GM15510 (cell line): ENCODE data around the gene ATRAID.

ENCODE experiments used
- POLR2A ChIP-seq: IDR thresholded peaks from 3 replicates; pipeline ENCODE4 v1.6.1; 2011; ENCODE audit warnings: borderline replicate concordance; ENCODE audit not compliant: insufficient read length; ENCODE audit errors: extremely low read depth

ATRAID gene, protein sequence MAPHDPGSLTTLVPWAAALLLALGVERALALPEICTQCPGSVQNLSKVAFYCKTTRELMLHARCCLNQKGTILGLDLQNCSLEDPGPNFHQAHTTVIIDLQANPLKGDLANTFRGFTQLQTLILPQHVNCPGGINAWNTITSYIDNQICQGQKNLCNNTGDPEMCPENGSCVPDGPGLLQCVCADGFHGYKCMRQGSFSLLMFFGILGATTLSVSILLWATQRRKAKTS

DNA sequence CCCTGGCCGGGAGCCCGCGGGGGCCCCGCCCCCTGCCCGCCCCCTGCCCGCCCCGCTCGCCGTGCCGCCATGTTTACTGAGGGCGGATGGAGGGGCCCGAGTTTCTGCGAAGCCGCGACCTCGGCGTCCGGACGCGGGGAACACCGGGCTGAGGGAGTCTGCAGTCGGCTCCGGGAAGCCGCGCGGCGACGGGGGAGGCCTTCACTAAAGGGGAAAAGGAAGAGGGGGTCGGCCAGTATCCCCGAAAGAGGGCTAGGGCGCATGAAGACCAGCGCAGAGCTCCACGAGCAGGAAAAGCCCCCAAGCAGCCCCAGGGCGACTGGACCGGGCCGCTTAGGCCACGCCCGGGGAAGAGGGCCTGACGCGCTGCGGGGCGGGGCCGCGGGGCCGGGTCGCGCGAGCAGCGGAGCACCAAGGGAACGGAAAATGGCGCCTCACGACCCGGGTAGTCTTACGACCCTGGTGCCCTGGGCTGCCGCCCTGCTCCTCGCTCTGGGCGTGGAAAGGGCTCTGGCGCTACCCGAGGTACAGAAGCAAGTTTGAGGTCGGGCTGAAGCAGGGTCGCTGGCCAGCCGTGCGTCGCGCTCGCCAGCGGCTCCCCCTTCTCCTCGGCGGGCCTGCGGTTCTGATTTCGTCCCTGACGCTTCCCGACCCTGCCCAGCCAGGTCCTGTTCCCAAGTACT is at the start of gene ATRAID, which contains the start of gene SLC5A6:
TSS of gene ATRAID (plus strand) at position 99 of the 683 bp plus-strand sequence. CDS start at position 427, 328 bp downstream.
TSS of gene SLC5A6 (minus strand) at position 326 of the 683 bp plus-strand sequence. CDS start 4,618 bp downstream, outside the sequence.
- peak; percentile 92 for TF ChIP-seq POLR2A

DNA sequence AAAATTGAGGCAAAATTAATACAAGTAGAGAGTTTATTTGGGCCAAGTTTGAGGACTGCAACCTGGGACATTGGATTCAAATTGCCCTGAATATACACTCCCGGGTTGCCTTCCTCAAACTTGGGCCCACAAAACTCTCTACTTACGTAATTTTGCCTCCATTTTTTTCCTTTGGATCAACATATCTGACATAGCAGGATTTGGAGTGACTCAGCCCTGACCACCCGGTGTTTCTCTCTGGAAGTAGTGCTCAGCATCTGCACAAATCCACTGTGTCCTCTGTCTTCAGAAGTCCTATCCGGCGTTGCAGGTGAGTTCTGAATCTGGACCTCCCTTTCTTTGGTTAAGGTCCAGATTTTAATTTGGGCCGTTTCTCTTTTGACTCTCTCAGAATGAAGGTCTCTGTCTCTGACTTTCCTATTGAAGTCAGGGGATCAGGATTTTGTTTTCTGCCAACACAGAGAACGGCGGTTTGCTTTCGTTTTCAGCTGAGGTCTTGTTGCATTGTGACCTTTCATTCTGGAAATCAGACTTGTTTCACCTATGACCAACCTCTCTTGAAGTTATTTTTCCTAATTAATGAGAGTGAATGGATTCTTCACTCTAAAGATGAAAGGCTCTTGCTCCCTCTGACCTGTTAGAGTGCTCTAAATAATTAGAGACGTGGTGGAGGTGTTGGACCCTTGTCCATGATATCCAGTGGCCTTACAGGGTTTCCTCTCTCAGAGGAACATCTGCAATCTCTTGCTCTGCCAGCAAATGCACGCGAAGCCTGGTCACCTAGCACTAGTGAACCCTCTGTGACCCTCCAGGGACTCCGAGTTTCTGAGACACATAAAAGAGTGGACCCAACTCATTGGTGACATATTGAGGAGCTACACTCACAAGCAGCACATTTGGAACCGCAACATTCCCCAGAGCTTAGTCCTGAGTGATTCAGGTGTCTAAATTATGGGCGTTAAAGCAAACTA is 49.4 kb upstream of the ATRAID start:
- no peak for TF ChIP-seq POLR2A

DNA sequence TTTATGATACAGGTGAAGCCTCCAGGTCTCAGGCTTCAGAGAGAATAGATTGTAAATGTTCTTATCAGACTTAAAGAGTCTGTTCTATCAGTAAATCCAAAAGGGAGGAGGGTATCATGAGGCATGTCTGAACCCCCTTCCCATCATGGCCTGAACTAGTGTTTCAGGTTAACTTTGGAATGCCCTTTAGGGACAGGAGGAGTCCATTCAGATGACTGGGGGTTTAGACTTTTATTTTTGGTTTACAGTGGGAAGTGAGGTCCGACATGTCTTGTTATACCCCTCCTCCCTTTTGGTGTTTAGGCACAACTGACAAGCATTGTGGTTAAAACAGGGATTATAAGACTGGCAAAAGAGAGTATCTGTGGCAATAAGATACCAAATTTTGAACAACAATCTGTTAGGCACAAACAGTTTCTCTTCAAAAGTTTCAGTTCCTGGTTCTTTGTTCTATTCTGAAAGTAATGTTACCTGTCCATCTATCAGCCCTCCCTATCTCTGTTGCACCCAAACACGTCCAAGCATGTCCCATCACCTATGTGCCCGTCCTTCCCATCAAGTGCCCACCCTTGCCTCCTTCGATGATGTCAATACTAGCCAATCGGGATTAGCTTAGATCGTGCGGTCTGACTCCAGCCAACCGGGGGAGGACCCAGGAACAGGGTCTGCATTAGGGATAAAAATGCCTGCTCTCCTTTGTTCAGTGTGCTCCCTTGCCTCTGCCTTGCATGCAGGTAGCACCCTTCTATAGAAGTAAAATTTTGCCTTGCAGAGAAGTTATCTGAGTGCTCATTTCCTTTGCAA is 46.7 kb upstream of the ATRAID start:
- no peak for TF ChIP-seq POLR2A

DNA sequence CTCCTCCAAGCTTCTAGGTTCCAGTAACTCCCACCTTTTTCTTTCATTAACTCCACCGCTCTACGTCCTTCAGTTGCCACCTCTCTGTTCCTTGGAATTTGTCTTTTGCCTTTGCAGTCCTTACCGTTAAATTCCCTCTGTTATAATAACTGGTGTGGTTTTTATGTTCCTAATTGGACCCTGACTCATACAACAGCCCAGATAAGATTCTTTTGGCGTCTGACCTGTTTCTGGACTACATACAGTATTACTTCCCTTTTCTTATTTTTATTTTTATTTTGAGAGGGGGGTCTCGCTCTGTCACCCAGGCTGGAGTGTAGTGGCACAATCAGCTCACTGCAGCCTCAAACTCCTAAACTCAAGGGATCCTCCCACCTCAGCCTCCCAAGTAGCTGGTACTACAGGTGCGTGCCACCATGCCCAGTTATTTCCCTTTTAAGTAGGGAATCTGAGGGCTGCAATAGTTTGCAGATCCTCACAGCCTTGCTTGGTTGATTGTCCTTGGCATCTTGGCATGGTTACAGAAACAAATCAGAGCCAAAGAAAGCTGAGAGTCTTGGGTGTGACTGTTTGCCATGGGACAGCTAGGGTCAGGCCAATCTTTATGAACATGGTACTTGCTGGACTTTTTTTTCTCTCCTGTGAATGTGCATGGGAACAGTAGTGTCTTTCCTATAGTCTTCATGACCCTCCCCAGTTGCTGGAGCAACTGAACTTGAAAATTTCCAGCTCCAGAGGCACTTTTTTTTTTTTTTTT is 41.1 kb upstream of the ATRAID start:
- TF ChIP-seq POLR2A, result no peak

DNA sequence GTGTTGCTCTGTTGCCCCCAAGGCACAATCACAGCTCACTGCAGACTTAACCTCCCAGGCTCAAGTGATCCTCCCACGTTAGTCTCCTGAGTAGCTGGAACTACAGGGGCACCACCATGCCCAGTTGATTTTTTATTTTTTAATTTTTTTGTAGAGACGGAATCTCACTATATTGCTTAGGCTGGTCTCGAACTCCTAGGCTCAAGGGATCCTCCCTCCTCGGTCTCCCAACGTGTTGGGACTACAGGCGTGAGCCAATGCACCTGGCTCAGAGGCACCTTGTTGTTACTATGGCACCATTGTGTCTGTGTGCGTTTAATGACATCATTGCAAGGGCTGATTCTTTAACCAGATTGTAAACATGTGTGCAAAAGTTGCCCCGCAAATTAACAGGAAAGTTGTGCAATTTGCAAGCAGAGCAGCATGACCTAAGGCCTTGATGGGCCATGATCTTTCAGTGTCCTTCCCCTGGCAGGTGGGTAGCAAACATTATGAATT is 40.4 kb upstream of the ATRAID start:
- TF ChIP-seq POLR2A, result no peak

DNA sequence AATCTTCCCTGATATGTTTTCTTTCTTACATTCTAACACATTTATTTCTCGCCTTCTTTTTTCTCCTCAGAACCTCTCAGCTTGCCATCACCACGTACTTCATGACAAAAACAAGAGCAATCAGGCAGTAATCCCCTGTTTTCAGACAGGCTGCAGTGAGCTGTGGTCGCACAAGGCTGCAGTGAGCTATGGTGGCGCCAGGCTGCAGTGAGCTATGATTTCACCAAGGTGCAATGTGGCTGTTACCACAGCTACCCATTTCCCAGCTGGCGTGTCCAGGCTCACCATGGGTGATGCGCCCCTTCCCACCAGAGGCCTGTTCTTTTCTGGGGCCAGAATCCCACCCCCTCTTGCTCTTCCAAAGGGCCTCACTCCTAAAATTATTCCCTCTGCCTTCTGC is 37.2 kb upstream of the ATRAID start:
- TF ChIP-seq POLR2A, result no peak

DNA sequence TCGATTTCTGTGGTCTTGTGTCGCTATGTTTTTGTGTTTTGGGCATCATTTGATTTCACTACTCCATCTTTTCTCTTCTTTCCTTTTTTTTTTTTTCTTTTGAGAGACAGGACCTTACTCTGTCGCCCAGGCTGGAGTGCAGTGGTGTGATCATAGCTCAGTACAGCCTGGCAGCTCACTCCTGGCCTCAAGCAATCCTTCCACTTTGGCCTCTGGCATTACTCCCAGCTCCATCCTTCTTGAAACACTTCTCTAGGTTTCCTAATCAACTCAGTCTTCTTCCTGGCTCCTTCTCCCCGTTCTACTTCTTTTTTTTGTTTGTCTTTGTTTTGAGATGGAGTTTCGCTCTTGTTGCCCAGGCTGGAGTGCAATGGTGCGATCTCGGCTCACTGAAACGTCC is 36.5 kb upstream of the ATRAID start:
- TF ChIP-seq POLR2A, result no peak

DNA sequence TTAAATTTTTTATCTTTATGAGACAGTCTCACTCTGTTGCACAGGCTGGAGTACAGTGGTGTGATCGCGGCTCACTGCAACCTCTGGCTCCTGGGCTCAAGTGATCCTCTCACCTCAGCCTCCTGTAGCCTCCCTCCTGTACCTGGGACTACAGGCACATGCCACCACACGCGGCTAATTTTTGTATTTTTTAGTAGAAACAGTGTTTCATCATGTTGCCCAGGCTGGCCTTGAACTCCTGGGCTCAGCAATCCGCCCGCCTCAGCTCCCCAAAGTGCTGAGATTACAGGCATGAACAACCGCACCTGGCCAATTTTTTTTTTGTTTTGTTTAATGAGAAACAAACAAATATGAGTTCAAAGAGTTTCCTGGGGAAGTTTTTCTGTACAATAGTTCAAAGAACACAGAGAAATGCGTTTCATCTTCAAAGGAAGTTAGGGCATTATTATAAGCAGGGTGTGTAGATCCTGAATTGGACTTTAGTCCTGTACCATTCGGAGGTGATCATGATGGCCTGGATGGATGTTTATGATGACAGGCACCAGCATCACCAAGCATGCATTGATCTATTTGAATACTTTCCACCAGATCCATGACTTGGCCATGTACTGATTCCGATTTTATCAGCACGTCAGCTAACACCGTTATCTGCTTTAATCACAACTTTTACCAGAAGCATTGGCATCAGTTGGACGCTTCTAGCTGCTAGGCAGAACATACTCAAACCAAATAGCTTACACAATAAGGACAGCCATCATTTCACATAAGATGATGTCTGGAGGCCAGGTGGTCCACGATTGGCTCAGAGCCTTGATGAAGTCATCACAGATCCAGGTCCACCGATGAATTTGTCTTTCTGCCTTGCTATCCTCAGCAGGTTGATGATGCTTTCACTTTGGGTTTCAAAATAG is 34.1 kb upstream of the ATRAID start:
- no peak for TF ChIP-seq POLR2A

DNA sequence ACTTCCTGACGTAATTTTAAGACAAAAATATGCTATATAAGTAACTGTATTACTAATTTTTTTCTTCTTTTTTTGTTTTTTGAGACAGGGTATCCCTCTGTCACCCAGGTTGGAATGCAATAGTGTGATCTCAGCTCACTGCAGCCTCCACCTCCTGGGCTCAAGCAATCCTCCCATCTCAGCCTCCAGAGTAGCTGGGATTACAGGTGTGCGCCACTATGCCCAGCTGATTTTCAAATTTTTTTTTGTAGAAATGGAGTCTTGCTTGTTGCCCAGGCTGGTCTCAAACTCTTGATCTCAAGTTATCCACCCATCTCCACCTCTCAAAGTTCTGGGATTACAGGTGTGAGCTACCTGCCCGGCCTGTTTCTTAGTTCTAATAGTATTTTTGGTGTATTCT is 33.4 kb upstream of the ATRAID start:
- TF ChIP-seq POLR2A, result no peak

DNA sequence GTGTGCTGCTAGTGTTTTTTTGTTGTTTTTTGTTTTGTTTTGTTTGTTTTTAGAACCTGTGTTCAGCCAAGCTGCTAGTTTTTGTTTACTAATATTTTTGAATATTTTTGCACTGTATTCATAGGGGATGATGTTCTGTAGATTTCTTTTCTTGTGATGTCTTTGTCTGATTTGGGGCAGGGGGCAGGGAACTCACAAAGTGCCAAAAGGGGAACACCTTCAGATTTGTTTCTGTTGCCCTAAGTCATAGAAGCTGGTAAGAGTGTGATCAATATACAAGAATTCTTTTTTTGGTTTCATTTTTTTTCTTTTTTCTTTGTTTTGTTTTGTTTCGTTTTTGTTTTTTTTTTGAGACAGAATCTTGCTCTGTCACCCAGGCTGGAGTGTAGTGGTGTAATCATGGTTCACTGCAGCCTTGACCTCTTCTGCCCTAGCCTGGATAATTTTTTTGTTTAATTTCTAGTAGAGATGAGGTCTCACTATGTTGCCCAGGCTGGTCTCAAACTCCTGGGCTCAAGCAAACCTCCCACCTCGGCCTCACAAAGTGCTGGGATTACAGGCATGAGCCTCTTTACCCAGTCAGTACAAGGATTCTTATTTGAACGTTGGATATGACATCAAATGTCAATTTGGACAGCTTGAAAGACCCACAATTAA is 32.4 kb upstream of the ATRAID start:
- TF ChIP-seq POLR2A, result no peak

DNA sequence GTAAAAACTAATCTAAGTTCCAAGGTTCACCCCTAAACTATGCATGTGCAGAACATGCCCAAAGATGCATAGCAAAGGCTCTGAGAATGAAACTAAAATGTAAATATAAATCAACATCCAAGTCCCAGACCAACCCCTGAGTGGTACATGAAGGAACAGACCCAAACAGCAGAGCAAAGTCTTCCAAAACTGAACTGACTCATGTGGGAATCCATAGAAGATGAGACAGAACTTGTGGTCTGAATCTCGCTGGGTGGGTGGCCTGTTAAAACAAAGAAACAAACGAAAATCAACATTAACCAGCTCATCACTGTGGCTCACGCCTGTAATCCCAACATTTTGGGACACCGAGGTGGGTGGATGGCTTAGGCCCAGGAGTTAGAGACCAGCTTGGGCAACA is 29.5 kb upstream of the ATRAID start:
- TF ChIP-seq POLR2A, result no peak

DNA sequence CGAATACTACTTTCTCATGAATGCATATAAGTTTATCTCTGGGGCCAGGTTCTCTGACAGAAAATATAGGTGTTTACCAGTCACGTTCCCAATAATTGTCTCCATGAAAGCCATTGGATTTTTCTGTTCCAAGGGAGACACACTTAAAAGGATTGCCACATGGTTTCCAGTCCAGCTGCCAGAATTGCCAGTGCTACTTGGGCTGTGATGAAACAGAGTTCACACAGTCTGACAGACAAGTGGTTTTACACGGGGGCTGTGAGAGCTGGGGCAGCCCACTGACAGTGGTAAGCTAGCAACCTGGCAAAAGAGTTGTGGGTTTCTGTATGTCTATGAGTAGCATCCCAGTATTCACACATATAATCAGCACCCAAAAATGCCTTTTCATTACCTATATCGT is 27.7 kb upstream of the ATRAID start:
- TF ChIP-seq POLR2A, result no peak

DNA sequence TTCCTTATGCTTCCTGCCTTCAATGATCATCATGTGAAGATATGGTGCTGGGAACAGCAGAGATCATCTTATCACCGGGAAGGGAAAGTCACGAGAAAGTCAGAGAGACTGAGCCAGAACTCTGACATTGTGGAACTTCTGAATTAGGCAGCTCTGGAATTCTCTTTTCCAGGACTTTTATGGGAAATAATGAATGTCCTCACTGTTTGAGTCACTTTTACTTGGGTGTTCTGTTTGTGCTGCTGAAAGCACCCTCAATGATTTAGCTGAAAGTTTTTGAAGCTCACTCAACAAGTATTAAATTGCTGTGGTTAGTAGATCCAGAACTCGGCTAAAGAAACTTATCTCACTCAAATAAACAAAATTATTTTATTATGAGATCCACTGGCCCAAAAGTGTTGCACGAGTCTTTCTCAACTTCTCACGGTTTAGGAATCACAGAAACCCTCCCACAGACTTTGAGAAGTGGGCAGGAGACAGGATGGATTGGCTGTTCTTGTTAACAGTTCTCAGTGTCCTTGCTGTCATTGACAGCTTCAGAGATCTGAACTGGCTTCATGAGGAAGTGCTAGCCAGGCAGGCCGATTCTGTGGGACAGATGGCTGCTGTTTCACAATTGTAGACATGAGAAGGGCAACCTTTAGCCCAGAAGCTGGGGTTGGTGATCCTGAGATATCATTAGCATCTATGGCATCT is 26.4 kb upstream of the ATRAID start:
- no peak for TF ChIP-seq POLR2A
